Hepatocyte (in vitro differentiated cells): ENCODE data around the gene TRIM72. TPM values are rescaled to one million over a fixed set of nuclear protein-coding genes. Genes with fewer than 3 reads are reported as not detected.

Source experiments
- DNase-seq: peaks from one replicate; pipeline ENCODE4 v3.0.0-alpha.2; 2016; ENCODE audit warnings: low spot score
- H2AFZ ChIP-seq: fragments of 200-600 bp; sonication (generic); 2 replicates; pipeline ENCODE4 v1.6.0; 2016; ENCODE audit warnings: antibody characterized with exemption, mild to moderate bottlenecking
- H3K27ac ChIP-seq: fragments of 200-600 bp; sonication (generic); 2 replicates; pipeline ENCODE4 v1.5.1; 2016; ENCODE audit warnings: mild to moderate bottlenecking
- H3K27me3 ChIP-seq: fragments of 200-600 bp; sonication (generic); 2 replicates; pipeline ENCODE4 v1.6.1; 2016
- H3K36me3 ChIP-seq: fragments of 200-600 bp; sonication (generic); replicated peaks from 2 replicates; pipeline ENCODE4 v1.5.1; 2016; ENCODE audit warnings: low read depth; ENCODE audit not compliant: insufficient read depth
- H3K4me1 ChIP-seq: fragments of 200-600 bp; sonication (generic); 2 replicates; pipeline ENCODE4 v1.5.1; 2016; ENCODE audit warnings: mild to moderate bottlenecking, moderate library complexity; ENCODE audit not compliant: insufficient read depth
- H3K4me2 ChIP-seq: fragments of 200-600 bp; sonication (generic); 2 replicates; pipeline ENCODE4 v1.6.0; 2016
- H3K4me3 ChIP-seq: fragments of 200-600 bp; sonication (generic); 2 replicates; pipeline ENCODE4 v1.5.1; 2016; ENCODE audit warnings: mild to moderate bottlenecking
- H3K79me2 ChIP-seq: fragments of 200-600 bp; sonication (generic); 2 replicates; pipeline ENCODE4 v1.6.0; 2017; ENCODE audit warnings: mild to moderate bottlenecking
- H3K9me2 ChIP-seq: fragments of 200-600 bp; sonication (generic); replicated peaks from 2 replicates; pipeline ENCODE4 v1.6.0; 2017; ENCODE audit warnings: mild to moderate bottlenecking; ENCODE audit not compliant: insufficient read depth
- H3K9me3 ChIP-seq: fragments of 200-600 bp; sonication (generic); 2 replicates; pipeline ENCODE4 v1.5.1; 2016; ENCODE audit warnings: low read depth, mild to moderate bottlenecking
- H4K20me1 ChIP-seq: fragments of 200-600 bp; sonication (generic); 2 replicates; pipeline ENCODE4 v1.6.0; 2016; ENCODE audit warnings: mild to moderate bottlenecking; ENCODE audit not compliant: insufficient read depth, poor library complexity, severe bottlenecking
- CTCF ChIP-seq: fragments of 200-600 bp; sonication (generic); IDR thresholded peaks from 2 replicates; pipeline ENCODE4 v1.5.1; 2016; ENCODE audit warnings: antibody characterized with exemption, mild to moderate bottlenecking; ENCODE audit not compliant: poor library complexity
- EZH2 ChIP-seq: fragments of 200-600 bp; sonication (generic); IDR thresholded peaks from 2 replicates; pipeline ENCODE4 v1.6.1; 2016; ENCODE audit warnings: antibody characterized with exemption, mild to moderate bottlenecking, borderline replicate concordance
- EZH2phosphoT487 ChIP-seq: fragments of 200-600 bp; sonication (generic); IDR thresholded peaks from one replicate; pipeline ENCODE4 v1.6.1; 2018; ENCODE audit warnings: antibody characterized with exemption, mild to moderate bottlenecking, low read depth, moderate library complexity; ENCODE audit not compliant: unreplicated experiment, severe bottlenecking
- WGBS: methylation state at CpG from one replicate; pipeline ENCODE4 v1.1.6; 2016; ENCODE audit warnings: low lambda C conversion rate; ENCODE audit errors: missing lambda C conversion rate; 5-methylcytosine and 5-hydroxymethylcytosine counted together
- polyA plus RNA-seq: library from polyadenylated mRNA; unstranded; fragments of >200 nt; fragmentation: Nextera tagmentation; extraction: Ambion mirVana; gene quantifications from 2 replicates; pipeline ENCODE4 v1.2.1, GENCODE V29; 2016
- total RNA-seq: library from RNA; depleted of rRNA; stranded (reverse); fragments of >200 nt; gene quantifications from 2 replicates; pipeline ENCODE4 v1.2.3, GENCODE V29; 2014

TRIM72 gene
- total and polyA plus RNA-seq, 2 experiments from 2014 or later: not detected

GRCh38 chr16:31177136-31177535, 36.8 kb upstream of the TRIM72 start:
- H4K20me1 ChIP-seq: peaks cover 15% of the 10 kb centered on the region
- no peak overlapping the region for H3K4me2 ChIP-seq
- TF ChIP-seq EZH2: no peak
- no peak for TF ChIP-seq EZH2phosphoT487
- no peak for TF ChIP-seq CTCF
- WGBS: 79% methylated on average over 3 of the region's 3 CpGs
- H3K9me2 ChIP-seq: no peaks in the 10 kb centered on the region
- H3K4me3 ChIP-seq: no peak overlapping the region
- no peaks in the 10 kb centered on the region for H3K27me3 ChIP-seq
- no peak overlapping the region for H2AFZ ChIP-seq
- no peaks in the 10 kb centered on the region for H3K9me3 ChIP-seq
- DNase-seq: no peak
- no peaks in the 10 kb centered on the region for H3K36me3 ChIP-seq
- H3K79me2 ChIP-seq: peaks cover 20% of the 10 kb centered on the region
- no peak overlapping the region for H3K27ac ChIP-seq
- H3K4me1 ChIP-seq: peaks cover 6% of the 10 kb centered on the region

- Histone ChIP-seq H3K36me3 (no peaks in the 10 kb centered on the region), H3K27me3 (no peaks in the 10 kb centered on the region), H3K79me2 (peaks cover 41% of the 10 kb centered on the region), H3K27ac (peak overlapping the region; percentile 94), H2AFZ (peak overlapping the region; percentile 31), H3K9me2 (no peaks in the 10 kb centered on the region), H3K4me1 (peaks cover 18% of the 10 kb centered on the region), H4K20me1 (peaks cover 36% of the 10 kb centered on the region), H3K4me3 (peak overlapping the region; percentile 59), H3K9me3 (no peaks in the 10 kb centered on the region), H3K4me2 (peak overlapping the region; percentile 80)
- TF ChIP-seq CTCF: no peak
- no peak for TF ChIP-seq EZH2
- TF ChIP-seq EZH2phosphoT487: no peak
- 4% methylated on average over 22 of the region's 27 CpGs for WGBS
- DNase-seq: no peak
Measured at GRCh38 chr16:31179219-31179746, 34.6 kb upstream of the TRIM72 start.

- H3K79me2 ChIP-seq: peaks cover 48% of the 10 kb centered on the region
- H3K4me1 ChIP-seq: peaks cover 18% of the 10 kb centered on the region
- H2AFZ ChIP-seq: peak within 1 kb of the TSS; percentile 40
- H3K27me3 ChIP-seq: no peaks in the 10 kb centered on the region
- no peaks in the 10 kb centered on the region for H3K9me2 ChIP-seq
- peak within 1 kb of the TSS; percentile 94 for H3K27ac ChIP-seq
- no peaks in the 10 kb centered on the region for H3K9me3 ChIP-seq
- no peaks in the 10 kb centered on the region for H3K36me3 ChIP-seq
- peaks cover 43% of the 10 kb centered on the region for H4K20me1 ChIP-seq
- under 1% methylated on average over 53 of the region's 69 CpGs for WGBS
- peak; percentile 96 for DNase-seq
- TF ChIP-seq EZH2phosphoT487: no peak
- no peak for TF ChIP-seq CTCF
- TF ChIP-seq EZH2: no peak
- H3K4me3 ChIP-seq: peak within 1 kb of the TSS; percentile 71
- peak within 1 kb of the TSS; percentile 80 for H3K4me2 ChIP-seq
Measured at GRCh38 chr16:31179747-31180459, 34.0 kb upstream of the TRIM72 start, which contains the start of gene FUS. FUS (plus strand) TSS chr16:31180139; CDS start chr16:31180215, 76 bp downstream.
